Activated naive CD4-positive, alpha-beta T cell treated with anti-CD3 and anti-CD28 coated beads, Interleukin-2, amount 50 U/mL, for 16 hours (primary cell): Measurements from ENCODE around the gene NRCAM.

ENCODE experiments used
- DNase-seq: peaks from one replicate; pipeline ENCODE4 v3.0.0-alpha.2; 2020

The NRCAM gene

DNA sequence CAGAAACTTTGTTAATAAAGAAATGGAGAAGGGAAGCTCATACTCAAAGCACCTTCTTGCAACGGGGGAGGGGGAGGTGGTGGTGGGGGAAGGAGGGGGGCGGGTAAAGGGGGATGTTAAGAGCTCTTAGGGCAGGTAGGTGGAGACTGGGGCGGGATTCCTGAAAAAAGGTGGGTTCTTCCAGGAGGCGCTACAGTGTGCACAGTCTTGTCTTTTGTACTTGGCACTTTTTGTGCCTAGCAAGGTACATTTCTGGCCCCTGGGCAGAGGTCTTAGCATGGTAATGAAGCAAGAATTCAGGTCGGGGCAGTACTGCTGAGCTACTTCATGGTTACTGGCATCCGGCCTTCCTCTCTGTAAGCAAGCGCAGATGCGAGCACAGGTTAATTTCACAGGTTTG is 310.8 kb downstream of the NRCAM start:
- DNase-seq = no peak

DNA sequence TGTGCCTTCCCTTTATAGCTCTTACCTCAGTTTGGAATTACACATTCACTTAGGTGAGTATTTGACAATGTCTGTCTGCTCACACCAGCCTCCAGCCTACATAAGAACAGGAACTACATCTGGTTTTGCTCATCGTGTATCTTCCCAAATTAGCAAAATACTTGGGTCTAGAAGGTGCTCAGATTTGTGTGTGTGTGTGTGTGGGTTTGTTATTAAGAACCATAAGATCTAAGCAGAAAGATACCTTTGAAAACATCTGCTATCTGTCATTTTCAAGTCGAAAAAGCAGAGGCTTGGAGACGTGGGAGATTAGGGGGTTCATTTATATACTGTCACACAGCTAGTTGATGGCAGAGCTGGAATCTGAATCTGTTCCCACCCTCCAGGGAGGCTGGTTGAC is 311.3 kb downstream of the NRCAM start:
- no peak for DNase-seq

DNA sequence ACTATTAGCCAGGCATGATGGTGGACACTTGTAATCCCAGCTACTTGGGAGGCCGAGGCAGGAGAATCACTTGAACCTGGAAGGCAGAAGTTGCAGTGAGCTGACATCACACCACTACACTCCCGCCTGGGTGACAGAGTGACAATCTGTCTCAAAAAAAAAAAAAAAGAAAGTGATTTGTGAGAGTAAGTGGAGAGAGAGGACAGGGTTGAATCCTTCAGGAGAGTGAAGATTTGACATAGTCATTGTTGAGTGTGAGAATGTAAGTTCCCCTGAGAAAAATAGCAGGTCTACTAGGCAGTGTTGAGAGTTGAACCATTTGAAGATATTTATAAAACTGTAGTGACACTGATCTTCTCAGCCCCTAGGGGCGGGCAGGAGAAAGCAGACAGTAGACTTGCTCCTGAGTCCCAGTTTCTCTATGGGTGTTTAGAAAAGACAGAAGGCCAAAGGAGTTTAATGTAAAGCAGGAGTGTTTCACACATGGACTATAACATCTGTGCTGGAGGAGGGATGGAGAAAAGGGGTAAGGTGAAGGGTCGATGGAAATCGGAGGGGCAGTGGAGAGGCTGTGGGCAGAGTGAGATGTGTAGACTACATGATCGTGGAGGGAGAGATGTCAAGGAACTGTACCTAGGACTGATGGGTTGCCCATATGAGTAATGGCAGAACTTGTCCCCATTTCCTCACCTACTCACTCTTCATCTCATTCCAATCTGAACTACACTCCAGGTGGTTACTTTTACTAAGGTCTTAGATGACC is 312.4 kb downstream of the NRCAM start:
- DNase-seq = no peak

DNA sequence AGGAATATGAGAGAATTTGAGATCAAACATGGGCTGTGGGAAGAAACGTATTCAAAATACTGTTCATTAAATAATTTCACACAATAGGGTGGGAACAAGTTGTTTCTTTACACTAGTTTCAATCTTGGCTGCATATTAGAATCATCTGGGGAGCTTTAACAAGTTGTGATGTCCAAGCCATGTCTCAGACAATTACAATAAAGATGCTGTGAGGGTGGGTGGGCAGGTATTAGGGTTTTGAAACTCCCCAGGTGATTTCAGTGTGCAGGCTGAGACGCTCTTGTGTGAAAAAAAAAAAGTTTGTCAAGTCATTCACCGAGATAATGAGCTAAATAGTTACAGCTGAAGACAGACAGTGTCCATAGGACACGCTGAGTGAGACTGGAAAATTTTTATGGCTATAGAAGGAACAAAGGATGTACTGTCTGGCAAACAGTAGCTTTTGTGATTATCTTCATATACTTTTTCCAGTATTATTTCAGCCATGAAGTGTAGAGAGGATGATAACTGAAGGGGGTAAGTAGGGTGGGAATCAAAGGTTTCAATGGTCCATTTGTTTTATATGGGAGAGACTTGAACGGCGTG is 313.5 kb downstream of the NRCAM start:
- DNase-seq = no peak

DNA sequence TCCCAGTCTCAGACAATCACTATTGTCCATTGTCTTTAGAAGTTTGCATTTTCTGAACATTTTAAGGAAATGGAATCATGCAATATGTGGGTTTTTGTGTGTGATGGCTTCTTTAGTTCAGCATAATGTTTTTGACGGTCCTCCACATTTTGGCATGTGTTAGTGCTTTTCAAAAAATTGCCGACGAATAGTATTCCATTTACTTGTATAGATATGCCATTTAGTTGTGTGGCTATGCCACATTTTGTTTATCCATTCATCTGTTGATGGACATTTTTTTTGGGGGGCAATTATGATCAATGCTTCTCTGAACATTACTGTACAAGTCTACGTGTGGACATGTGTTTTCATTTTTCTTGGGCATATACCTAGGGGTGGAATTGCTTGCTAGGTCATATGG is 314.1 kb downstream of the NRCAM start:
- no peak for DNase-seq

DNA sequence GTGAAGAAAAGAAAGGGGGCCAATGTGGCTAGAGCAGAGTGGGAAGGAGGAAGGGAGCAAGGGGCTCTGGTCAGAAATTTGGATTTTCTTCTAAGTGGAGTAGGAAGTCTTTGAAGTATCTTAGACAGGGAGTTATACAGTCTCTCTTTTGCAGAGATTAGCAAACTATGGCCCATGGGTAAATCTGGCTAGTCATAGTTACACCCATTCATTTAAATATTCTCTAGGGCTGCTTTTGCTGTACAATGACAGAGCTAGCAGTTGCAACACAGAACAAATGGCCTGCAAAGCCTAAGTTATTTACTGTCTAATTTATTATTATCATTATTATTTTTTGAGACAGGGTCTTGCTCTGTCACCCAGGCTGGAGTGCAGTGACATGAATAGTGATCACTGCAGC is 315.6 kb downstream of the NRCAM start:
- DNase-seq = no peak

DNA sequence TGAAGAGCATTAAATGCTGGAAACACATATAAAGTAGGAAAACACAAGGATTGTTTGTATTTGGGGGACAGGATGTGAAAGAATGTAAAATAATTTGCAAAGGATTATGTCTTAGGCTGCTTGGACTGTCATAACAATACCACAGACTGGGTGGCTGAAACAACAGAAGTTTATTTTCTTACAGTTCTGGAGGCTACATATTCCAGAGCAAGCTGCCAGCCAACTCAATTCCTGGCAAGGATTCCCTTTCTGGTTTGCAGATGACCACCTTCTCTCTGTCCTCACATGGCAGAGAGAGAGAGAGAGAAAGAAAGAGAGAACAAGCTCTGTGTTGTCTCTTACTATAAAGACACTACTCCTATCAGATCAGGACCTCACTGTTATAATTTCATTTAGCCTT is 317.3 kb downstream of the NRCAM start:
- DNase-seq = no peak

DNA sequence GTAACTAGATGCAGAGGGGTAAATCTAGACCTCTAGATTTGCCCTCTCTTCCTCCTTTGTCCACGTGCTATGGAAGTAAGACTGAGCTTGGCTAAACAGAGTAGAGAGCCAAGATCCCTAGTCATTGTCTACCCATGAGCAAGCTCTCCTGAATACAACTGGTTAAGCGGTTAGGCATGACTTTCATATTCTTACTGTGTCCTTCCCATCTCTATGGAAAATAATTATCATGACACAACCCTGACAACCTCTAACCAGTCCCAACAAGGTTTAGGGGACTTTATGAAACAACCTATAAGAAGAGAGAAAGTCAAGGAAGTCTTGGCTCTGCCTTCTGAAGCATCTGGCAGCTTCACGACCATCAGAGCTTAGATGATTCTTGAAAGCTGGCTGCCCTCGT is 318.2 kb downstream of the NRCAM start:
- no peak for DNase-seq

DNA sequence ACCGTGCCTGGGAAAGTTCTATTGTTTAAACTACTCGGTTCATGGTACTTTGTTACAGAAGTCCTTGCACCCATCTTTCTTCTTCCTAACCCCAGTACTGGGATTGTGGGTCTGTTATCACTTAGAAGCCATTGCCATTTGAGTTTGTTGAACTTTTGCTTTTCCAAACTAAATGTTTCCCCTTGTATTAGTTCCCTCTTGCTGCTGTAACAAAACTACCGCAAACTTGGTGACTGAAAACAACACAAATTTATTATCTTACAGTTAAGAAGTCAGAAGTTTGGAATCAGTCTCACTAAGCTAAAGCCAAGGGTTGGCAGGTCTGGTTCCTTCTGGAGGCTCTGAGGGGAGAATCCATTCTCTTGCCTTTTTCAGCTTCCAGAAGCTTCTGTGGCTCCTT is 319.2 kb downstream of the NRCAM start:
- DNase-seq = no peak

DNA sequence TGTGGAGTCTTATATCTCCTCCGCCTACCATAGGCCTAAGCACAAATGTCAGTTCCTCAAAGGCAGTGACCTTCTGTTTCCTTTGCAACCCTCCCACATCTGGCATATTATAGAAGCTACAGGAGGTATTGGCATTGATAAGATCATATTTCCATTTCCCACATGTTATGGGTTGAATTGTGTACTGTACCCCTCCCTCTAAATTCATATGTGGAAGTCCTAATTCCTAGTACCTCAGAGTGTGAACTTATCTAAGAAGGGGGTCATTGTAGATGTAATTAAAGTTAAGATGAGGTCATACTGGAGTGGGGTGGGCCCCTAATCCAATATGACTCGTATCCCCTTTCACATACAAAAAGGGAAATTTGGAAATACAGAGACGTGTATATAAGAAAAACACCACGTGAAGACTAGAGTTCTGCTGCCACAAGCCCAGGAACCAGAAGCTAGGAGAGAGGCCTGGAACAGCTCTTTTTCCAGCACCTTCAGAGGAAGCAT is 320.0 kb downstream of the NRCAM start:
- DNase-seq = no peak

DNA sequence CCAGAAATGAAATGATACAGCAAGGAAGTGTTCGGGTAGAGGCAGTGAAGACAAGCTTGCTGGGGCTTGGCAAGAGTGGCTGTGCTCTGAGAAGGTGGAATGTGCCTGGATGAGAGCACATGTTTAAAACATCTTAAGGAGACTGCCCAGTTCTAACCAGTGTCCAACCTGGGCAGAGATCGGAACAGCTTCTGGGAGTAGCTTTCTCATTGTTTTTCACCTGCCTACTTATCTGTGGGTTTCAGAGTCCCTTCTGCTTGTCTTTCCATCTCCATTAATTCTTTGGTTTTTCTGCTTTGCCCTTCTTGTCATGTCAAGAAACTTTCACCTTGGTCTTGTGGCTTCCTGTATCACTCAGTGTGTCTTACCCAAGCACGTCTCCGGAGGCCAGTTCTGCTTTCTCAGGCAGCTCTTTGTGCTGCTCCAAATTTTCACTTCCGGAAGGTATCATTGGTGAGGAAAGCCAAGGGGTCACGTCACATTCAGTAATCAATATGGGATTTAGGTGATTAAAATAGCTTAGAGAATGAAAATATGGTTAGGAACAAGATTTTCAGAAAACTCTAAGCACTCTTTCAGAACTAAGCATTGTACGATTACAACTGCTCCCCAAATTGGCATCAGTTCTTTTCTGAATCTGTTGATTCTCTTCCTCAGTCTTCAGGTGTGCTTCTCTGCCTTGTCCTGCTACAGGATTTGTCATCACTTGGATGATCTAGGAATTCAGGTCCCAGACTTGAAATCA is 320.6 kb downstream of the NRCAM start:
- DNase-seq = no peak

DNA sequence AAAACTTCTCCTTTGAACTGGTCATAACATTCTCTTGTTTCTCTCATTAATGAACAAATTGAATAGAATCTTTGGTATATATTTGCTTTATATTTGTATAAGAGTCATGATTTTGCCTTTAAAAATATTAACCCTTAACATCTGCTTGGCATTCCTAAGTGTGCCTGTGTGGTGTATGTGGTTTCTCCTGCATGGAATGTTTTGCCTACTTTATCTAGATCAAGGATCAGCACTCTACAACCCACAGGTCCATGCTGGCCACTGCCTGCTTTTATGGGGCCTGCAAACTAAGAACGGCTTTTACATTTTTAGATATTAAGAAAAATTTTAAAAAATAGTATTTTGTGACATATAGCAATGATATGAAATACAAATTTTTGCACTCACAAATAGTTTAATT is 321.8 kb downstream of the NRCAM start:
- no peak for DNase-seq

DNA sequence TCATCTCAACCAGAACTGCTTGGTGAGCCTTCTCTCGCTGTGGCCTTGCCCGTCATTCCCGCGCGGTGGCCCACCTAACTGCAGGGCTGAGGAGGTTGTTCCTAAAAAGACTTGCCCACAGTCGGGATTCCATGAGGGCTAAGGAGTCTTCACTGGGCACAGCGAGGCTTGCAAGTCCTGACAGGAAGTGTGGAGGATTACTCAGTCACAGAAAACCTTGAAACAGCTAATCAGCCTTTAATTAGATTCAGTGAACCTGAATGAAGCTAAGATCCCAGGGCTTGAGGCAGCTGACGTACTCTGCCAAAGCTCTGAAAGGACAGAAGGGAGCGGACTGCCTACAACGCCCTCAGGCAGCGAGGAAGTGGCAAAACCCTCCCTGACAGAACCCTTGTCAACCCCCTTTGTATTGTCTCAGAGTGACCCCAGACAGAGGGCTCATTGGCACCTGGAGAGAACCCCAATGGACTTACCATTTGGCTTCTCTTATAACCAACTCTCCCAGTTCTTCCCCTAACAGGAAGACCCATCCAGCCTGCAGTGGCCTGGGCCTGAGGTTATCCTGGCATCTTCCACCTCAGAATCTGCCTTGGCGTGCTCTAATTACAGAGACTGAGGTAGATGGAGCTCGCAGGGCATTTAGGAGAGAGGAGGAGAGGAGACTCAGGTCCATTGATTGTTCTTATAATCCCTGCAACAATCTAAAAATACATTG is 323.5 kb downstream of the NRCAM start:
- DNase-seq = no peak

DNA sequence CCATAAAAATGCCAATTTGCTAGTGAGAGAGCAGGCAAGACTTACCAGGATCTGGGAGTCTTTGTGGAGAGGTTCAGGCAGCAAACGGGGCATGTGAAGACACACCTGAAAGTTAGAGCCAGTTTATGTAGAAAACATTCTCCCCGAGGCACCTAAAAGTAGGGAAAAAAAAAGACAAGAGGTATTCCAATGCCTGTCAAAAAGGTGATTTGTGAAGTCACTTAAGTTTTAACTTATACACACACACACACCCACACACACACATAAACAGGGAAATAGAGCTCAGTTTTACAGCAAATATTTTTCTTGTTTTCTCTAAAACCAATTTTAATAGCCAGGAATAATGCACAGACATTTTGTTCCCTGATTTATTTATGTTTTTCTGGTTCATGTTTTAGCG is 326.0 kb downstream of the NRCAM start, which contains the start of gene LAMB4:
Gene LAMB4 (minus strand): TSS at position 101 of the 400 bp plus-strand sequence. CDS start 7,197 bp downstream, outside the sequence.
- DNase-seq = no peak

DNA sequence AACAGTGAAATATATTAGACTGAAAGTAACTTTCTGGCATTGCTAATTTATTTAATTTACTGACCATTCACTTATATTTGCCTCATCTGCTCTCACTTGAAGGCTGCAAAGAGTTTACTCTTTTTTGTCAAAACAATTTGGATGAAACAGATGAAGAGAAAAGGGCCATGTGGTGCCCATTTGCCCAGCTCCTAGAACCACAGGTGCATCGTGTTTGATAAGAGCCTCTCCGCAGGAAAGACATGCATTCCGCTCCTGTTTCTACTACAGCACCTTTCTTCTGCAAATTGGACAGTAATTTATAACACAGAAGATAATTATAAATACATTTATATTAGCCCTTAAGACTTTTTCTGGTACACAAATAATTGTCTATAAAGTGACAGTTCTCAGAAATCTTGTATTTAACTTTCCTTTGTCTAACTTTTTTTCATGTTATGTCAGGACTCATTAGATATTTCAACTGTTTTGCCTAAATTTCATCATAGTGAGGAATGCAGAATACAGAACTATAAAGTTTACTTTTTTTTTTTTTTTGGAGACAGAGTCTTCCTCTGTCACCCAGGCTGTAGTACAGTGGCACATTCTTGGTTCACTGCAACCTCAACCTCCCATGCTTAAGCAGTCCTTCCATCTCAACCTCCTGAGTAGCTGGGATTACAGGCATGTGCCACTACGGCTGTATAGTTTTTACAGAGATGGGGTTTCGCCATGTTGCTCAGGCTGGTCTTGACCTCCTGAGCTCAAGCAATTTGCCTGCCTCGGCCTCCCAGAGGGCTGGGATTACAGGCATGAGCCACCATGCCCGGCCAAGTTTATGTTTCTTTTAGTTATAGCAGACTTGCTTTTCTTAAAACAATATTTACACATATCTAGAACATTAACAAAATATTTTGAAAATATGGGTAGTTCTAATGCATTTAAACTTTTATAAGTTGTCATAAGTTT is 326.9 kb downstream of the NRCAM start:
- no peak for DNase-seq

DNA sequence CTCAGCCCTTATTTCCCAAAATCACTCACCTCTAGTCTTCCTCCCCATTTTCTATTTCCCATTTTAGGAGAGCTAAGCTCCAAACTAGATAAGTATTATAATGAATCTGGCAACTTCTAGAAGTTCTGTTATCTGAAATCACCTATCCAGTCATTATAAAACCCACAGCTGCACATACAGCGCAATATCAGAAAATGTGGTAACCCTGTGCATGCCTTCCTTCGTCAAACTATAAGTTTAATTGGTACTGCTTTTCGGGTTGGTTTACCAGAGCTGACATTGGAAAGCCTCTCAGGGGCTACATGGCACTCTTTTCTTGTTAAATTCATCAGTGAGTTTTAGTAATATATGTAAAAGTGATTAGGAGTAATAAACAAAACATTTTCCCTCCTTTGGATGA is 327.7 kb downstream of the NRCAM start:
- no peak for DNase-seq

DNA sequence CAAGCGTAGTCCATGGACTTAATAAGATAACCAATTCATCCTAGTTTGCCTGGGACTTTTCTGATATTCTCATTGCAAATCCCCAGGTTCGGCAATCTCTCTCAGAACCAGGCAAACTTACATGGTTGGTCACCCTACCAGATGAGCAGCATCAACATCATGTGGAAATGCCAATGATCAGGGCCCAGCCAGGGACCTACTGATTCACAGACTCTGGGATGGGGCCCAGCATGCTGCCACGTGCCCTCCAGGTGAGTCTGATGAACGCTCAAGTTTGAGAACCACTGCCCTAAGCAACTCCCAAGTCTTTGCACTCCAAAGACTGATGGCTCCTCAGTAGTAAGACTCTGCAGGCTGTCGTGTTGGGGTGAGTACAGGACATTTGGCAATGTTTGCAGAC is 328.8 kb downstream of the NRCAM start:
- DNase-seq = no peak

DNA sequence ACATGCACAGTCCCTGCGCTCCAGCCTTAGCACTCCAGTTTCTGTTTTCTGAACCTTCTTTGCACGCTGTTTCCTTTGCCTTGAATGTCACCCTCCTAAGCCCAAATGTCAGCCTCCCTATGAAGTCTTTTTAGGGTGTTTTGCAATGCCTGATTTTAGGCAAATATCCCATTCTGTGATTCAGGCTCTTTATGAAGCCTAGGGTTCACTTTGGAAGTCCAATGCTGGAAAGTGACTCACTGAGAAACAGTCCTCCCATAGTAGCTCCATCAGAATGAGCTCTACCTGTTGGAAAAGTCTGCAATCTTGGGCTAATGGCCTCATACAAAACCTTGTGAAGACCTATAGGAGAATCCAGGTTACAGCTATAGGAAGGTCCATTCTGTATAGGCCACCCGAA is 331.4 kb downstream of the NRCAM start:
- DNase-seq = no peak

DNA sequence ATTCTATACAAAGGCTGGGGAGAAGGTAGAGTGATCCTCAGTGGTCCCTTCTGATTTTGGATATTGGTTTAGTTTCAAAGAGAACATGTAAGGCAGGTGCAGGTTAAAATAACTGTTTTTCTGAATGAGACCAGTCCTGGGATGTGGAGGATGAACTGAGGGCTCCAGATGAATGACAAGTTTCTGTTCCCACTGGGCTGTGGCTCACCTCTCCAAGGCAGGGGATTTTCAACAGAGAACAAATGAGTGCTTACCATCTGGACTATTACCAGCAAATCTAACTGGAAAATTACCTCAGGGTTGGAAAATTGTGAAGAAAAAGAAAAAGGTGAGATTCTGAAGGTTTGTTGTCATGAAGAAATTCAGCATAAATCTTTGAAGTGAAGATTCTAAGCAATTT is 334.1 kb downstream of the NRCAM start:
- no peak for DNase-seq

DNA sequence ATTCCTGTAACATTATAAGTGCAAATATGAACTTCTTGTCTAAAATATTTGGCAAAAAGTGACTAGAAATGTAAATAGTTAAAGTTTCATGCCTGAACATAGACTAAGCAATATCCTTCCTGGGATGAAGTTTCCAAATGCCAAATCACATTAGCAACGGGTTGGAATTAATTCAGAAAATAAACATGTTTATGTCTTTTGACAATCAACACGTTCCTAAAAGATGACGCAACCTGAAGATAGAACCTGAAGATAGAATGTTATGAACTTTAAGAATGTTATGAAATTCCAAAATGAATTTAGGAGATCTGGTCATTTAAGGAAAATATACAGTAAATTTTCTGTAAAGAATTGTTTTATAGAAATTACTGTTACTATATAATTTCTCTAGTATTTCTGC is 335.3 kb downstream of the NRCAM start:
- DNase-seq = no peak

DNA sequence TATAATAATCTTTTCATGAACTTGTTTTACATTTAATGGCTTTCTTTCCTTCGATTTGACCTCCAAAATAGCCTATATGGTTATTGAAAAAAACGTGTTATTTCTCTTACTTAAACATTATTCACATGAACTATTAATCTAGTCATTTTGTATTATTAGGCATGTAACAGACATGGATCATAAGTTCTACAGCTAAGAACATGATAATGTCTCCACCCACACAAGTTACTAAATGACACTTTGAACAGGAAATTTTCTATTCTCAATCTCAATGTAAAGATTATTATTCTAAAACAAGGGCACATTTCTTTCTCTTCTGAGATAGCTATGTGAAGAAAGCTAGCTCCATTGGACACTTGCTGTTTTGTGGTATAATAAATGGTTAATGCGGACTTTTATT is 336.0 kb downstream of the NRCAM start:
- DNase-seq = no peak

DNA sequence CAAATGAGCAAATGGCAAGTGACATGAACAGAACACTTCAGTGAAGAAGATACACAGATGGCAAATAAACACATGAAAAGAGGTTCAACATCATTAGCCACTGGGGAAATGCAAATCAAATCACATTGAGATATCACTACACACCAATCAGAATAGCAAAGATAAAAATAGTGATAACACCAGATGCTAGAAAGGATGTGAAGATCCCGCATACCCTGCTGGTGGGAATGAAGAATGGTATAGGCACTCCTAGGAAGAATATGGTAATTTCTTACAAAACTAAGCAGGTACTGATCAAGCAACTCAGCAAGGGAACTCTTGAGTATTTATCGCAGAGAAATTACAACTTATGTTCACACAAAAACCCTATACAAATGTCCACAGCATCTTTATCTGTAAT is 337.3 kb downstream of the NRCAM start:
- DNase-seq = no peak
